Urothelium cell line (cell line): ENCODE measurements around the gene DHRS9.
"Not testable (repeated sequence)": the region's sequence is repeated elsewhere in the genome, so short reads cannot be mapped to it uniquely, and the experiment has no call there.

Experiments used
- DNase-seq: peaks from one replicate; pipeline ENCODE4 v3.0.0; 2011; ENCODE audit warnings: low spot score, mixed read lengths
- FAIRE-seq: peaks from 2 replicates; lab custom pipeline; 2011; peaks lifted over from hg19 to GRCh38; lab: Jason Lieb, UNC

DHRS9 gene

DNA sequence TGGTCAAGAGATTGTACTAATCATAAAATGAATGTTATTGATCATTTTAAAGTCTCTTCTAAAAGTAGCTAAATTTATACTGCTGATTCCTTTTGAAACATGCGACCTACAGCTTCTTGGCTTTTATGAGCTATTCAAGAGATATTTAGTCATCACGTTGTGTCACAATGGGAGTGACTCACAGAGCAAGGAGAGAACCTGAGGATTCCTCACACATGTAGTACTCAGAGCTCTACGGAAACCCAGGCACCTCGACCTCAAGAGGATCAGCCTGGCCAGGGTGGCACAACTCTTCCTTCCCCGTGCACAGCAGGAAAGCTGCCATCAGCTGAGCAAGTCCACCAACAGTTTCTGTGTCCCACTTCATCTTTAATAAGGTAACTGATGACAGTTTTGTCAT lies at the start of gene DHRS9:
TSS of gene DHRS9 (plus strand) at position 223 of the 400 bp plus-strand sequence. CDS start 12,019 bp downstream, outside the sequence.
- peak; percentile 30 for FAIRE-seq
- DNase-seq: peak; percentile 79

DNA sequence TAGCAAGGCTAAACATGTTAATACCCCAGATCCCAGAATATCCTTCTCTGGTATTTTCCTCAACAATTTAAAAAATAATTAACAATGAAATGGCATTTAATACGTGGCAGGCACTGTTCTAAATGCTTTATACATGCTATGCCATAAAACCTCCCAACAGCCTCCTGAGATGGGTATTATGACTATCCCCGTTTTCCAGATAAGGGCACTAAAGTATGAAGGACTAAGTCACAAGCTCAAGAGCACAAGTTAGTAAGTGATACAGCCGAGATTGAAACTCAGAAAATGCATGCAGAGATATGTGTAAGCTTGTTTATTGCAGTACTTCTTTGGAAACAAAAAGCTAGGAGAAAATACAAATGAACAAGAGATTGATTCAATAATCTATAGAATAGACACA lies 46.2 kb upstream of the DHRS9 start:
- DNase-seq (no peak), FAIRE-seq (no peak)

DNA sequence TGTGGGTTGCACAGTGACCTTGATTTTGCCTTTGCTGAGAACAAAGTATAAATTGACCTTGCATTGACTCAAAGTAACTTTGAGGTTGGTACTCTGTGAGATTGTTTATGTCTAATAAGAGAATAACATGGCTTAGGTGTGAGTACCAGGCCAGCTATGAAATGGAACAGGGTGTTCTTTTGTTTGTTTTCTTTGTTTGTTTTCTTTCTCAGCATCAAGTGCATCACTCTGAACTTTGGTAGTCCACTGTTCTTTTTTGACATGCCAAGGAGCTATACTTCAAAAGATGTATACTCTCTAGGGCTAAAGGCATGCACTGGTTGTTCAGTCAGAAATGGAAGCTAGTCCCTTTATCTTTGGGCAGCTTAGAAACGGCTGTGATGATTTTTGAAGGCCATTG lies 43.3 kb upstream of the DHRS9 start:
- FAIRE-seq (no peak), DNase-seq (no peak)

DNA sequence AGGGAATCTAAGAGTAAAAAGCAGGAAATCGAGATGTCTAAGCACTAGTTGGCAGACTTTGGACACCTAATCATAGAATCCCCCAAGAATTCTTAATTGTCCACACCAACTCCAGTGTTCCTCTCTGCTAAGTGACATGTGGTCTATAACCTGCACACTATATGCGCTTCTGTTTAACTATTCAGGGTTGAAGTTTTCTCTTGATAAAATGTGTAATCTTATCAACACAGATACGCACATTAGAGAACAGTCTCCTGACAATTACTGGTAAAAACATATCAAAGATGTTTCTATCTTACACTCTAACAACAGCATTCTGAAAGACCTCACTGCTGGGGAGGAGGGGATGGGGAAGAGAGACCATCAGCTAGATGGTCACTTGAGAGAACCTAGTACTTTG lies 42.1 kb upstream of the DHRS9 start:
- no peak for DNase-seq
- FAIRE-seq: no peak

DNA sequence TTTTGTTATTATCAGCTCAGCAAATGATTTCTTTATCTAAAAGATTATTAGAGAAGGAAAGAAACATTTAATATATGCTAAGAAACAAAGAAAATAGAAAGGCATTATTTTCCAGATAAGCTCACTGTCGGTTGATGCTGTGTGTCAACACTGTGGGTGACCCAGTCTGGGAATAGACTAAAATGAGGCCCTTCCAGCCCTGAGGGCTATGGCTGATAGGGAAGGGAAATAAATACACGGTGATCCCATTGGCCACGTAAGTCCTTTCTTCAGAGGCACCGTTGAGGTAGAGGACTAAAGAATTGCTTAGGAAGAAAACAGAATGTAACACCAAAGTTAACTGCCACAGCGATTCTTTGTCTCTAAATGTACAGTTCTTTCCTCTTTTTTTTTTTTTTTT lies 40.0 kb upstream of the DHRS9 start:
- FAIRE-seq: no peak
- no peak for DNase-seq

DNA sequence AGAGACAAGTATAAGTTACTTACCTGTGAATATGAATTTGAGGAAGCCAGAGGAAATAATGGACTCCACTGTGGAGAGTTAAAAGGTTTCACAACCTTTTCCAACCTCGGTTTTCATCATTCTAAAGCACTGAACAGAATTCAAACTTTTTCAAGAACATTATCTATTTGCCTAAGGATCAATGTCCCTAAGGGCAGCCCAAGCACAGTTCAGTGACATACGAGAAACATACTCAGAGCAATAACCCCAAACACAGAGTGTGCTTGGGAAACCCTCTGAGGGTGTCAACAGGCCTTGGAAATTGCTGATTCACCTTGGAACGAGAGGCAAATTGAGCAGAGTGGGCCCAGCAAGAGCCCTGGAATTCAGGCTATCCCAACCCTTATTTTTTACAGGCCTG lies 38.2 kb upstream of the DHRS9 start, which contains the start of gene ABCB11:
TSS of gene ABCB11 (minus strand) at position 123 of the 400 bp plus-strand sequence. CDS start 13,199 bp downstream, outside the sequence.
- FAIRE-seq: no peak
- DNase-seq: no peak

DNA sequence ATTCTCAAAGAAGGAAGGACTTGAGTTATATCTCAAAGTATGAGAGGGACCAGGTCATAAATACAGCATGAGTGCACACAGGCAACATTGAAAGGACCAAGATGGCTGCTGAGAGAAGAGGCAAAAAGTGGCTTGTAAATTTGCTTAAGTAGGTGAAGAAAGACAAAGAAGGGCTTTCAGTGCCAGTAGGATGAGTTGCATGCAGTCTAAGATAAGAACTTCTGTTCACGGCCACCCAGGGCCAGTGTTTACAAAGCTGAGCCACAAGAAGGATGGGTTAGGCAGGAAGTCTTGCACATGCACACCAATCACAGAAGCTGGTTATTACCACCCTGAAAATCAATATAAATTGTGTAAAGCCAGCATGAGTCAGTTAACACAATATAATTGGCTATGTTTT lies 35.1 kb upstream of the DHRS9 start:
- FAIRE-seq: no peak
- DNase-seq: no peak

DNA sequence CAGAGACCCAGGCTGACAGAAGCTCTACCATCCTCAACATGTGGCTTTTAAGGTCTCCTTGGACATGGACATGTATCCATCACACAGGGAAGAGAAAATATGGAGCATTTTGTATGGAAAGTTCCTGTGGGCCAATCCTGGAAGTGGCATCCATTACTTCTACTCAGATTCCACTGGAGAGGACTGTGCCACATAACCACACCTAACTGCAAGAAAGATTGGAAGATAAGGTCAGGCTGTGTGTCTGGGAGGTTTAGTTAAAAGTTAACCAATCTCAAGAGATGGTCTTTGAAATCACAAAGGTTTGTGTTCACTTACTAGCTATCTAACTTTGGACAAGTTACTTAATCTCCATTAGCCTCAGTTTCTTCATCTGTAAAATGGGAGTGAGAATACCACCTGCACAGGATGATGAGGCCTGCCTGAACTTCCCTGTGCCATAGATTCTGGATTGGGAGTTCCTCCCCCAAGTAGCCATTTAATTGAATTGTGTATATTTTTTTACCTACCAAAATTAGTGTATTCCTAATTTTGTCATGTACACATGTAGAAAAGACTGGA lies 34.3 kb upstream of the DHRS9 start:
- FAIRE-seq (no peak), DNase-seq (no peak)

DNA sequence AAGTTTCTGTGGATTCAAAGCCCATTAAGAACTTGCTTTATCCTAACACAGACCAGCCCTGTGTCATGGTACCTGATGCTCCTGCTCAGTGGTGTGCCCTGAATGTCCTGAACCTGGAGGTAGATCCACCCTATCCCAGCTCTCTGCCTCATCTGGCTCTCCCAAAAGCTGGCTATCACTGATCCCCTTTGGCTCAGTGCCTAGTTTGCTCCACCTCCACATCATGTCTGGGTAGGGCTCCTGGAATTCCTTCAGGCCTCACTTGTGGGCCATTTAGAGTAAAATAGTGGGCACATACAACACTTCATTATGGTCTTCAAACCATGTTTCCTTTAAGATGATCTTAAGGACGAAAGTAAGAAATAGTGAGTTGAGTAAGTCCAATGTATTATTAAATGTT lies 33.5 kb upstream of the DHRS9 start:
- FAIRE-seq: no peak

DNA sequence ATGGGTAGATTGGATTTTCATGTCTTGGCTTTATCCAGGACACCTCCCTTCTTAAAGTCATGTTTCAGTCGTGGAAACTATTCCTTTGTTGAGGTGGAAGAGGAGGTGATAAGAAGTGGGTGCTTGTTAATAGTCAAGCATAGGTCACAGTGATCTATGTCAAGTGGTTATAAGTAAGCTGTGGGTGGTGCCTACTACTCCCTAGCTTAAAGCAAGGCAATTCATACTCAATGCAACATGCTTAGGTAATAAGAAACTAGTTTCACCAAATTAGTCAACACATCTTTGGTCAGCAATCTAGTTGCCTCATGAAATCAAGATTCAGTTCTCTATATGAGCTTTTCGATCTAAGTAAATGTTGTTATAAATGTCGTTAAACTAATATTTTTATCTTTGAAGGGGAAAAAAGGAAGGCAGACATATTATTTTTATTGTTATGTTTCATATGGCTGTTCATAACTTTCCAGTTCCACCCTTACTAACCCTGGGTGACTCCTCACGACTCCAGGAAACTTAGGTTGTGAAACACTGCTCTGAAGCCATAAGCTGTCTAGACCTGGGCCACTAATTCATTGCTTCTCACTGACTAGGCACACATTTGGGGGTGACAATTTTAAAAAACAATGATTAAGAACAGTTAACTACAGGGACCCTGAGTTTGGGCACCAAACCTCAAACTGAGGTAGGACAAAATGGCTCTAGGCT lies 32.5 kb upstream of the DHRS9 start:
- no peak for DNase-seq

More for the DNA sequence above, 33.5 kb upstream of the DHRS9 start:
- DNase-seq: no peak

DNA sequence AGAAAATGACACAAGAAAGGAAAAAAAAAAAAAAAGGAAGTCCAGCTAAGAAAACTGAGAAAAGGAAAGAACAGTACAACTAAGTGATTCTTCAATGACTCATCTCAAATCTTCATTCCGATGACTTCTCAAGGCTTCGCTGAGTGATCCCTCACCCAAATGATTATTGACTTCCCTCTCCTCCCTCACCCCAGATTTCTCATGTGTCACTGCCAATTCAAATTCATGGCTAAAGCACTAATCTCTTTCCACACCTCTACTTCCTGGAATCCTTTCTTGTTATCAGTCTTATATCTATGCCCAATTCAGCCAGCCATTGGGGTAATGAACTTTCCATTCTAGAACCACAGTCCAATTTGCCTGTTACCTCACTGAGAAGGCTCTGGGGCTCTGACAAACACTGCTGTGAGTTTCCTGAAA lies 31.0 kb upstream of the DHRS9 start:
- no peak for FAIRE-seq
- peak; percentile 35 for DNase-seq

More for the DNA sequence above, 32.5 kb upstream of the DHRS9 start:
- FAIRE-seq: no peak

DNA sequence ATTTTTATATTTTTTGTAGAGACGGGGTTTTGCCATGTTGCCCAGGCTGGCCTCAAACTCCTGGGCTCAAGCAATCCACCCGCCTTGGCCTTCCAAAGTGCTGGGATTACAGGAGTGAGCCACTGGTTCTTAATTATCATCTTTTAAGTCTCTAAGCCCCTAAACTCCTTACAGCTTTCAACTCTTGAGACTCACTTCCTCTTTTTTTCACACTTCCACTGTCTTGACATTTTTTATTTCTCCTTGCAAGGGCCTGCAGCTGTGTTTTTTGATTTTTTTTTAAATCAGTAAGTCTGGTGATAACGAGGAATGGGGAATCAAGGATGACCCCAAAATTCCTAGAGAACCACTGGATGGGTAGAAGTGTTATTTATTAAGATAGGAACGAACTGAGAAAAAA lies 29.7 kb upstream of the DHRS9 start:
- DNase-seq (no peak), FAIRE-seq (no peak)

DNA sequence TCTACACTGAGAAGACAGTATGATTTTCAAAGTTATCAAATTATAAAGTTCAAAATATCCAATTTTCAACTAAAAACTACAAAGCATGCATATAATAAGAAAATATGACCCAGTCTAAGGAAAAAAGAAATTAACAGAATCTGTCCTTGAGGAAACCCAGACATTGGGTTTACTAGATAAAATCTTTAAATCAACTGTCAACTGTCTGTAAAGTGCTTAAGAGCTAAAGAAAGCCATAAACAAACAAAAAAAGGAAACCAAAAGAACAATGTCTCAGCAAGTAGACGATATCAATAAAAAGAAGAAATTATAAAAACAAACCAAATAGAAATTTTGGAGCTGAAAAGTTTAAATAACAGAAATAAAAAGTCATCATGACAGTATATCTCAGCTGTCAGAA lies 27.8 kb upstream of the DHRS9 start:
- FAIRE-seq (no peak), DNase-seq (no peak)

DNA sequence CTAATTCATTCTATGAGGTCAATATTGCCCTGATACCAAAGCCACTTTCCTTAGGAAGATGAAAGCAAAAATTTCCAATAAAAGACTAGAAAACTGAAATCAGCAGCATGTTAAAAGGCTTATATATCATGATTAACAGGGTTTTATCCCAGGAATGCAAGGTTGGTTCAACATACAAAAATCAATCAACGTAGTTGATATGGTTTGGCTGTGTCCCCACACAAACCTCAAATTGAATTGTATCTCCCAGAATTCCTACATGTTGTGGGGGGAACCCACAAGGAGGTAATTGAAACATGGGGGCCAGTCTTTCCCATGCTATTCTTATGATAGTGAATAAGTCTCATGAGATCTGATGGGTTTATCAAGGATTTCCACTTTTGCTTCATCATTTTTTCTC lies 26.5 kb upstream of the DHRS9 start:
- DNase-seq: no peak
- no peak for FAIRE-seq

DNA sequence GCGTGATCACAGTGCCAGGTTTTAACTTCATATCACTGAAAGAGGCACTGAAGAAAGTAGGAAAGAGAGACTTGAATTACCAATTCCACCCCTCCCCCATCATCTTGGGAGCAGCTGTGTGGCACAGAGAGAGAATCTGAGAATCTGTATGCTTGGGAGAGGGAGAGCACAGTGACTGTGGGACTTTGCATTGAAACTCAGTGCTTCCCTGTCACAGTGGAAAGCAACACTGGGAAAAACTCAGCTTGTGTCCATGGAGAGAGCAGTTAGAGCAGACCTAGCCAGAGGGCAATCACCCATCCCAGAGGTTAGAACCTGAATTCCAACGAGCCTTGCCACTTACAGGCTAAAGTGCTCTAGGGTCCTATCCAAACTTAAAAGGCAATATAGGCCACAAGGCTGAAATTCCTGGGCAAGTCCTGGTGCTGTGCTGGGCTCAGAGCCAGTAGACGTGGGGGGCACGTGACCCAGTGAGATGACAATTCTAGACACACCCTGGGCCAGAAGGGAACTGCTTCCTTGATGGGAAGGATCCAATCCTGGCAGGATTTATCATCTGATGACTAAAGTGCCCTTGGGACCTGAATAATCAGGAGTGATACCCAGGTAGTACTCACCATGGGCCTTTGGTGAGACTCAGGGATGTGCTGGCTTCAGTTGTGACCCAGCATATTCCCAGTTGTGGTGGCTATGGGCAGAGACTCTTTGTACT lies 22.8 kb upstream of the DHRS9 start:
- FAIRE-seq: no peak
- no peak for DNase-seq

DNA sequence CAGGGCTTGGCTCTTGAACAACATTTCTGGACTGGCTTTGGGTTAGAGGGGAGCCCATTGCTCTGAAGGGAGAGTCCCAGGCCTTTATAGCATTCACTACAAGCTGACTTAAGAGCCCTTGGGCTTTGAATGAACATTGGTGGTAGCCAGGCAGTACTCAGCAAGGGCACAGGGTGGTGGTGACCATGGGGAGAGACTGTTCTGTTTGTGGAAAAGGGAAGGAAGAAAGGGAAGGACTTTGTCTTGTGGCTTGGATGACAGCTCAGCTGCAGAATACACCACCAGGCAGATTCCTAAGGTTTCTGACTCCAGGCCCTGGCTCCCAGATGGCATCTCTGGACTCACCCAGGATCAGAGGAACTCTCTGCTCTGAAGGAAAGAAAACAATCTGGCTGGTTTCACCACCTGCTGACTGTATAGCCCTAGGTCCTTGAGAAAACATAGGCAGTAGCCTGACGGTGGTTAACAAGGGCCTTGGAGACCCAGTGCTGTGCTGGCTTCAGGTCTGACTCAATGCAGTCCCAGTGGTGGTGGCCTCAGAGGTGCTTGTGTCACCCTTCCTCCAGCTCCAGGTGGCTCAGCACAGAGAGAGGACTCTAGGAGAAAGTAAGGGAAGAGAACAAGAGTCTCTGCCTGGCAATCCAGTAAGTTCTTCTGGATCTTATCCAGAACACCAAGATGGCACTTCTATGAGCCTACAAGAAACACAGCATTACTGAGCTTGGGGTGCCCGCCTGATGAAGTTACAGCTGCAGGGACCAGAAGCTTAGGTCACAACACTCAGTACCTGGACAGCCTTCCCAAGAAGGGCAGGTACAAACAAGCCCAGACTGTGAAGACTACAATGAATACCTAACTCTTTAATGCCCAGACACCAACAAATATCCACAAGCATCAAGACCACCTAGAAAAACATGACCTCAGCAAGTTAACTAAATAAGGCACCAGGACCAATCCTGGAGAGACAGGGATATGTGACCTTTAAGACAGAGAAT lies 21.8 kb upstream of the DHRS9 start:
- FAIRE-seq (no peak), DNase-seq (no peak)

DNA sequence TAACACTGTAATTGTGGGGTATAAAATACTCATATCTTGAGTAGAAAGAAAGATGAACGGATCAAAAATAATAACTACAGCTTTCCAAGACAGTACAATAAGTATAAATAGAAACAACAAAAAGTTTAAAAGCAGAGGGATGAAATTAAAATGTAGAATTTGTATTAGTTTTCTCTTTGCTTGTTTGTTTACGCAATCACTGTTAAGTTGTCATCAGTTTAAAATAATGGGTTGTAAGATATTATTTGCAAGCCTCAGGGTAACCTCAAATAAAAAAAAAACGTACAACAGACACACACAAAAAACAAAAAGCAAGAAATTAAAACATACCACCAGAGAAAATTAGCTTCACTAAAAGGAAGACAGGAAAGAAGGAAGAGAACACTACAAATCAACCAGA lies 20.2 kb upstream of the DHRS9 start:
- no peak for DNase-seq
- no peak for FAIRE-seq

DNA sequence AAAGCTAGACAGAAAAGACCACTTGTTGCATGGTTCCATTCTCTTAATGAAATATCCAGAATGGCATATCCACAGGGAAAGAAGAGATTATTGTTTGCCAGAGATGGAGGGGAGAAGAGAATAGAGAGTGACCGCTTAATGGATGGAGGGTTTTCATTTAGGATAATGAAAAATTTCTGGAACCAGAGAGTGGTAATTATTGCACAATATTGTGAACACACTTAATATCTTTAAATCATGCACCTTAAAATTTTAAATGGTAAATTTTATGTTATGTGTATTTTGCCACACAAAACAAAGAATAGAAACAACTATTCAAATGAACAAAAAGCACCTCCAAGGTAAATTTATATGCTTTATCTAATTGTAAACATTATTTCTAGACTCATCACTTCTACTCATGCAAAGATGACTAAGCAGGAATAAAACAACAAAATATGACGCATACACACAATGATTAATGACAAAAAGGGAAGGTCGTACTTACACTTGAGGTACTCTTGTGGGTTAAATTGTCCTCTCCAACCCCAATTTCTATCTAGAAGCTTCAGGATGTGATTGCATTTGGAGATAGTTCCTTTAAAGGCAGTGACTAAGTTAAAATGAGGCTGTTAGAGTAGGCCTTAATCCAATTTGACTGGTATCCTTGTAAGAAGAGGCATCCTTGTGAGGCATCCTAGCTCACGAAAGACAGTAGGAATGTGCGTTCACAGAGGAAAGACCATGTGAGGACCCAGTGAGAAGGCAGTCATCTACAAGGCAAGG lies 18.7 kb upstream of the DHRS9 start:
- no peak for FAIRE-seq
- DNase-seq: no peak

DNA sequence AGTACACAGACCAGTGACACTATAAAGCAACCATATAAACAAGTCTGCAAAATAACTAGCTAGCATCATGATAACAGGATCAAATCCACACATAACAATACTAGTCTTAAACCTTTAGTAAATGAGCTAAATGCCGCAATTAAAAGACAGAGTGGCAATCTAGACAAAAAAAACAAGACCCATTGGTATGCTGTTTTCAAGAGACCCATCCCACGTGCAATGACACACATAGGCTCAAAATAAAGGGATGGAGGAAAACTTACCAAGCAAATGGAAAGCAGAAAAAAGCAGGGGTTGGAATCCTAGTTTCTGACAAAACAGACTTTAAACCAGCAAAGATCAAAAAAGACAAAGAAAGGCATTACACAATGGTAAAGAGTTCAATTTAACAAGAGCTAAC lies 14.8 kb upstream of the DHRS9 start:
- FAIRE-seq, DNase-seq: not testable (repeated sequence)

DNA sequence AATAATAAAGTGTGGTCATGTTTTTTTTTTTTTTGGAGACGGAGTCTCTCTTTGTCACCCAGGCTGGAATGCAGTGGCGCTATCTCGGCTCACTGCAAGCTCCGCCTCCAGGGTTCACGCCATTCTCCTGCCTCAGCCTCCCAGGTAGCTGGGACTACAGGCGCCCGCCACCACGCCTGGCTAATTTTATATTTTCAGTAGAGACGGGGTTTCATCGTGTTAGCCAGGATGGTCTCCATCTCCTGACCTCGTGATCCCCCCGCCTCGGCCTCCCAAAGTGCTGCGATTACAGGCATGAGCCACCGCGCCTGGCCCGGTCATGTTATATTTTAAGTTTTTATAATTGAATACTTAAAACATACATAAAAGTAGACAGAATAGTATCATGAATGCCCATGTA lies 5.2 kb upstream of the DHRS9 start:
- DNase-seq, FAIRE-seq: not testable (repeated sequence)
